ENCODE results near the gene CRYM. TPM values are rescaled to one million over a fixed set of nuclear protein-coding genes. Genes with fewer than 3 reads are reported as not detected.
"Not testable (repeated sequence)": the region's sequence is repeated elsewhere in the genome, so short reads cannot be mapped to it uniquely, and the experiment has no call there.

The CRYM gene
- total and polyA plus RNA-seq, 2 donors, result 0.33 to 0.87 TPM

DNA sequence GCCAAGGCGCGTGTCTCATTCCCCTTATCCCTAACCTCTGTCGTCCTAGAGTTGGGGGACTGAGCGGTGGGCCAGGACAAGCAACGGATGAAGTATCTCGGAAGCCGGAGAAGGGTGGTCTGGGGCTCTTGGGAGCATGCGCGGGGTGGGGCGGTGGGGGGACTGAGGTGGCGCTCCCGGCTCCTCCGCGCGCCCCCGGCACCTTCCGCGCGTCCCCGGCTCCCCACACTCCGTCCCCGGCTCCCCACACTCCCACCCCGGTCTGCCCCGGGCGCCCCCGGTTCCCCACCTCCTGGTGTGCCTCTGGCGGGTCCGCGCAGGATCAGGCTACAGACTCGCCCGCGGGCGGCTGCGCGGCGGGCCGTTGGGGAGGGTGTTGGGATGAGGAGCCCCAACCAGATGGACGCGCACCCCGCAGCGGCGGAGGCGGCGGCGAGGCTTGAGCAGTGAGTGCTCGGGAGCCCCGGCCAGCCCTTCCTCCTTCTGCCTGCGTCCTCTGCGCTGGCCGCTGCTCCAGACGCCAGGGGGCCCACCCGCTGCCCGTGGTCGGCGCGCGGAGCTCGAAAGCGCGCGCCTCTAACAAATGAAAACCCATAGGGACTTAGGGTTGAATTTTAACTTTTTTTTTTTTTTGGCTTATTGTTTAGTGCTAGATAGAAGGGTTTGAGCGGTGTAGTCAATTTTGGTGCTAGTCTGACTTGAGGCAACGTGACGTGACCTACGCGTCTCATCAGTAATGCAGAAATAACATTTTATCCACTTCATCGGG lies 5.6 kb upstream of the CRYM start:
- Histone ChIP-seq H3K4me1 (ENCODE audit: control insufficient read depth in 2 of 2, insufficient read depth in 2 of 2, low read length in 2 of 2) (no peaks in the 10 kb centered on the region), H3K36me3 (ENCODE audit: control insufficient read depth in 2 of 2, insufficient read depth in 2 of 2, low read length in 1 of 2) (no peaks in the 10 kb centered on the region), H3K9me3 (ENCODE audit: control insufficient read depth in 2 of 2, insufficient read depth in 1 of 2, low read length in 1 of 2) (no peaks in the 10 kb centered on the region), H3K4me3 (ENCODE audit: low read length in 2 of 2) (peak overlapping the region in 1 of 2 donors; percentile 38), H3K27me3 (ENCODE audit: control insufficient read depth in 2 of 2, insufficient read depth in 1 of 2, low read length in 1 of 2) (peaks cover 34 to 59% of the 10 kb centered on the region in 2 donors), H3K27ac (ENCODE audit: low read depth in 1 of 2, low read length in 1 of 2) (no peak overlapping the region)
- peak in 1 of 9 donors; percentile 16 for DNase-seq (ENCODE audit: low read depth in 6 of 9, low spot score in 9 of 9)
- 3% methylated on average over 67 of the region's 67 CpGs for WGBS

DNA sequence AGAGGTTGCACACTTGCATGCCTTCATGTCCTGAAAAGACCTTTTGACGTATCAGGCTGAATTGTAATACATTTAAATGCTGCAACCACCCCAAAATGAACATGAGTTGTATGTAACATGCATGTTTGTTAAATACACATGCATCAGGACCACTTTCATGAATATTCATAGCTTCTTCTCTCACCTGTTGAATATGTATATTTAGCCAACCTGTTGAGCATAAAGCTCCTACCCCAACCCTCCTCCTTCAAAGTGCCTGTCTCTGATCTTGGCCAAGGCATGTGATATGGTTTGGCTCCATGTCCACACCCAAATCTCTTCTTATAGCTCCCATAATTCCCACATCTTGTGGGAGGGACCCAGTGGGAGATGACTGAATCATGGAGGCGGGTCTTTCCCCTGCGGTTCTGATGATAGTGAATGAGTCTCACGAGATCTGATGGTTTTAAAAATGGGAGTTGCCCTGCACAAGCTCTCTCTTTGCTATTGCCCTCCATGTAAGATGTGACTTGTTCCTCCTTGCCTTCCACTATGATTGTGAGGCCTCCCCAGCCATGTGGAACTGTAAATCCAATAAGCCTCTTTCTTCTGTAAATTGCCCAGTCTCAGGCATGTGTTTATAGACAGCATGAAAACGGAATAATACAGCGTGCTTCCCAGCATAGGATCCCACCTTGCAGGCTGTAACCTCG lies 3.8 kb upstream of the CRYM start:
- no peak overlapping the region for H3K4me3 ChIP-seq (ENCODE audit: low read length in 2 of 2)

DNA sequence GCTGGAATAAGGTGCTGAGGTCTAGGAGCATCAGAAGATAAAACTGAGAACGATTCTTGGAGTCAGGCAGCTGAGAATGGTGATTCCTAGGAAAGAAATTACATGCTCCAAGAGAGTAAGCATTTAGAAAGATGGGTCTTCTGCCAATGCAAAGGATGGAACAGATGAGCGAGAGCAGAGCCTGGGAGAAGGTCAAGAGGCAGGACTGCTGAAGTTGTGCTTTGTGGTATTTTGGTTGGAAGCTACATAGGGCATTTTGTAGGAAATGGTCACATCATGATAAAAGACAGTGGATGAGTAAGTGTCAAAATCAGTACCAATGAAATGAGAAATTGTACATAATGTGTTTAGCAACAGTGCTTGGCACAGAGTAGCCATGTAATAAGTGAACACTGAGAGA lies 1.4 kb upstream of the CRYM start:
- WGBS, result 96% methylated on average over 2 of the region's 2 CpGs

More for the DNA sequence above, 3.8 kb upstream of the CRYM start:
- Histone ChIP-seq H3K36me3 (ENCODE audit: control insufficient read depth in 2 of 2, insufficient read depth in 2 of 2, low read length in 1 of 2) (no peaks in the 10 kb centered on the region), H3K27me3 (ENCODE audit: control insufficient read depth in 2 of 2, insufficient read depth in 1 of 2, low read length in 1 of 2) (peaks cover 43 to 72% of the 10 kb centered on the region in 2 donors), H3K9me3 (ENCODE audit: control insufficient read depth in 2 of 2, insufficient read depth in 1 of 2, low read length in 1 of 2) (no peaks in the 10 kb centered on the region), H3K4me1 (ENCODE audit: control insufficient read depth in 2 of 2, insufficient read depth in 2 of 2, low read length in 2 of 2) (peaks cover 0 to 7% of the 10 kb centered on the region in 2 donors), H3K27ac (ENCODE audit: low read depth in 1 of 2, low read length in 1 of 2) (no peak overlapping the region)
- DNase-seq (ENCODE audit: low read depth in 6 of 9, low spot score in 9 of 9), result no peak
- WGBS, result 88% methylated on average over 7 of the region's 7 CpGs

DNA sequence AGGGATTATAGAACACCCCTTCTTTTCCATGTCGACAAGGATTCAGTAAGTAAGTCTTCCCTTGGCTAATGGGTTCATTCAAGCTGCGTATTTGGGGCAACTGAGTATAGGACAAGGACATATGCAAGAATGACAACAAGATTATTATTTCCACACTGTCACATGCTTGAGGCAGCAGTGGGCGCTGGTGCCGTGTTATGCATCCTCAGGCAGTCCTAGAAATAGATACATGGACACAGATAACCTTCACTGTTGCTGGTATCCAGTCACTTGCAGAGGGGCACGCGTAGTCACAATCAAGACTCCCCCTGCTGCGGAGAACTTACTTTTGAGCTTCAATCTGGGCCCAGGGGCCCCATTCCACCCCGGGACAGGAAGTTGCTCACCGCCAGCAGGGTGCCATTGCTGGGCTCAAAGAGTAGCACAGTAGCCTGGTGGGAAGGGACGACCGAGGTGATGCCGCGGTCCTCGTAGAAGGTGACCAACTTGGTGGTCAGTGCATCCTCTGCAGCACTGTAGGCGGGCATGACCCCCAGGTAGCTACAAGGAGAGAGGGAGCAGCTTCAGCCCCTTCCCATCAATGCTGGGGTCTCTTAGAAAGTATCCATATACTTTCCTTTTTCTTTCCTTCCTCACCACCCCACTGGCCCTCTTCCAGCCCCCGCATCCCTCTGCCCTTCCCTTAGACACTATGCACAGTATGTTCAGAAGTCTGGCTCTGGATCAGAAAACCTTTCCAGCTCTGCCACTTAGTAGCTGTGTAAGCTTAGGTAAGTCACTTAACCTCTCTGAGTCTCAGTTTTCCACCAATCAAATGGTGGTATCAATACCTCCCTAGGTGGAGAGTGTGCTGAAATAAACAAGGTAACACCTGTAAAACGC lies 804 bp downstream of the CRYM start:
- no peaks in the 10 kb centered on the region for H3K9me3 ChIP-seq (ENCODE audit: control insufficient read depth in 2 of 2, insufficient read depth in 1 of 2, low read length in 1 of 2)
- H3K4me3 ChIP-seq (ENCODE audit: low read length in 2 of 2), result no peak overlapping the region
- H3K4me1 ChIP-seq (ENCODE audit: control insufficient read depth in 2 of 2, insufficient read depth in 2 of 2, low read length in 2 of 2), result peaks cover 0 to 7% of the 10 kb centered on the region in 2 donors
- no peaks in the 10 kb centered on the region for H3K36me3 ChIP-seq (ENCODE audit: control insufficient read depth in 2 of 2, insufficient read depth in 2 of 2, low read length in 1 of 2)
- 80% methylated on average over 17 of the region's 17 CpGs for WGBS
- no peak overlapping the region for H3K27ac ChIP-seq (ENCODE audit: low read depth in 1 of 2, low read length in 1 of 2)
- DNase-seq (ENCODE audit: low read depth in 6 of 9, low spot score in 9 of 9), result no peak
- H3K27me3 ChIP-seq (ENCODE audit: control insufficient read depth in 2 of 2, insufficient read depth in 1 of 2, low read length in 1 of 2), result peaks cover 16 to 43% of the 10 kb centered on the region in 2 donors

More for the DNA sequence above, 1.4 kb upstream of the CRYM start:
- no peak for DNase-seq (ENCODE audit: low read depth in 6 of 9, low spot score in 9 of 9)
- no peaks in the 10 kb centered on the region for H3K36me3 ChIP-seq (ENCODE audit: control insufficient read depth in 2 of 2, insufficient read depth in 2 of 2, low read length in 1 of 2)
- H3K27me3 ChIP-seq (ENCODE audit: control insufficient read depth in 2 of 2, insufficient read depth in 1 of 2, low read length in 1 of 2), result peaks cover 33 to 63% of the 10 kb centered on the region in 2 donors
- peaks cover 0 to 7% of the 10 kb centered on the region in 2 donors for H3K4me1 ChIP-seq (ENCODE audit: control insufficient read depth in 2 of 2, insufficient read depth in 2 of 2, low read length in 2 of 2)
- H3K4me3 ChIP-seq (ENCODE audit: low read length in 2 of 2), result no peak overlapping the region
- no peaks in the 10 kb centered on the region for H3K9me3 ChIP-seq (ENCODE audit: control insufficient read depth in 2 of 2, insufficient read depth in 1 of 2, low read length in 1 of 2)
- no peak overlapping the region for H3K27ac ChIP-seq (ENCODE audit: low read depth in 1 of 2, low read length in 1 of 2)

DNA sequence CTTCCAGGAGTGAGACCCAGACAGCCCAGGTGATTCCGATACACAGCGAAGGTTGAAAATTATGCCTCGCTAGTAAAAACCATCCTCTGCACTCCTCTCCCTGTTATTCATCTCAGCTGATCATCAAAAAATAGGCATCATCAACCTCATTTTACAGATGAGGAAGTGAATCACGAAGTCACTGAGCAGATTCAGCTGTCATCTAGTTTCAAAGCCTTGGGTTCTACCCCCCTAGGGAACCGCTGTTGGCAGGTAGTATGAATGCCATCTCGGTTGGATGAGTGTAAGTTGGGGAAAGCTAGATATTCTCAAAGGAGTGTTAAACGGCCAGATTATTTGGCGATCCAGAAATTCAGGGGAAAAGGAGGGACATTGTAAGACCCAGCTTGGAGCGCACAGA lies 2.0 kb downstream of the CRYM start:
- 88% methylated on average over 9 of the region's 9 CpGs for WGBS
- Histone ChIP-seq H3K4me3 (ENCODE audit: low read length in 2 of 2) (no peak overlapping the region), H3K27me3 (ENCODE audit: control insufficient read depth in 2 of 2, insufficient read depth in 1 of 2, low read length in 1 of 2) (peaks cover 16 to 34% of the 10 kb centered on the region in 2 donors), H3K27ac (ENCODE audit: low read depth in 1 of 2, low read length in 1 of 2) (no peak overlapping the region), H3K36me3 (ENCODE audit: control insufficient read depth in 2 of 2, insufficient read depth in 2 of 2, low read length in 1 of 2) (no peaks in the 10 kb centered on the region), H3K4me1 (ENCODE audit: control insufficient read depth in 2 of 2, insufficient read depth in 2 of 2, low read length in 2 of 2) (peaks cover 0 to 7% of the 10 kb centered on the region in 2 donors), H3K9me3 (ENCODE audit: control insufficient read depth in 2 of 2, insufficient read depth in 1 of 2, low read length in 1 of 2) (no peaks in the 10 kb centered on the region)
- no peak for DNase-seq (ENCODE audit: low read depth in 6 of 9, low spot score in 9 of 9)

DNA sequence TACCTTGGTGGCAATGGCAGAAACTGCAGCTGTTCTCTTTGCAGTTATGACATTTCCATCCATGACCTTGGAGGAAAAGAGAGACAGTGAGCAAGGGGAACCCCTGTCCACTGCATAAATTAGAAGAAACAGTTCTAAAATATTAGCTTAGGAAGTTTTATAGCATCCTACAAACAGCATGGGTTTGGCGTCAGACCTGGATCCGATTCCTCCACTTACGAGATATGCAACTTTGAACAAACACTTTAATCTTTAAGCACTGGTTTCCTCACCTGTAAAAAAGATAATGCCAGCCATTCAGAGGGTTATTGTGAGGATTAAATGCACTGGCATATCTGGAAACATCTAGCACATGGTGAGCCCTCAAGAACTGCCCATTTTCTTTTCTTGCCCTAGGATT lies 2.6 kb downstream of the CRYM start:
- H3K9me3 ChIP-seq (ENCODE audit: control insufficient read depth in 2 of 2, insufficient read depth in 1 of 2, low read length in 1 of 2), result no peaks in the 10 kb centered on the region
- 96% methylated on average over 3 of the region's 3 CpGs for whole genome bisulfite sequencing
- H3K27ac ChIP-seq (ENCODE audit: low read depth in 1 of 2, low read length in 1 of 2), result no peak overlapping the region
- no peak for DNase-seq (ENCODE audit: low read depth in 6 of 9, low spot score in 9 of 9)
- peaks cover 0 to 7% of the 10 kb centered on the region in 2 donors for H3K4me1 ChIP-seq (ENCODE audit: control insufficient read depth in 2 of 2, insufficient read depth in 2 of 2, low read length in 2 of 2)
- H3K36me3 ChIP-seq (ENCODE audit: control insufficient read depth in 2 of 2, insufficient read depth in 2 of 2, low read length in 1 of 2), result no peaks in the 10 kb centered on the region
- H3K4me3 ChIP-seq (ENCODE audit: low read length in 2 of 2), result no peak overlapping the region
- H3K27me3 ChIP-seq (ENCODE audit: control insufficient read depth in 2 of 2, insufficient read depth in 1 of 2, low read length in 1 of 2), result peaks cover 15 to 34% of the 10 kb centered on the region in 2 donors

DNA sequence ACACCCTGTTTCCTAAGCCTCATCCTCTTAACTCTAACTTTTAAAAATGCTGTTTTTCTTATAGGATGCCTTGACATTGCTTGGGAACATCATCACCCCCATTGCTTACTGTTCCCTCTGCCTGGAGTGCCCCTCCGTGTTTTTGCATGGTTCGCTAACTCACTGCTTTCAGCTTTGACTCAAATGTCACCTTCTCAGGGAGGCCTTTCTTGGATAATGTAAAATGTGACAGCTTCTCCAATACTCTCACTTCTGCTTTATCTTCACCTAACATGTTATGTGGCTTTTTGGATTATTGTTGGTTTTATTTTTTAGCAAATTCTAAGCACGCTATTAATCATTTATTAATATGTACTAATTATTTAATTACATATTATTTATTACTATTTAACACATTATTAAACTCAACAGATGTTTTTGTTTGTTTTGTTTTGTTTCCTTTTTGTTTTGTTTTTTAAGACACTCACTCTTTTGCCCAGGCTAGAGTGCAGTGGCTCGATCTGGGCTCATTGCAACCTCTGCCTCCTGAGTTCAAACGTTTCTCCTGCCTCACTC lies 3.8 kb downstream of the CRYM start:
- DNase-seq (ENCODE audit: low read depth in 6 of 9, low spot score in 9 of 9), result no peak
- Histone ChIP-seq H3K4me1 (ENCODE audit: control insufficient read depth in 2 of 2, insufficient read depth in 2 of 2, low read length in 2 of 2) (peaks cover 0 to 7% of the 10 kb centered on the region in 2 donors), H3K27me3 (ENCODE audit: control insufficient read depth in 2 of 2, insufficient read depth in 1 of 2, low read length in 1 of 2) (peaks cover 9 to 25% of the 10 kb centered on the region in 2 donors), H3K27ac (ENCODE audit: low read depth in 1 of 2, low read length in 1 of 2) (no peak overlapping the region), H3K9me3 (ENCODE audit: control insufficient read depth in 2 of 2, insufficient read depth in 1 of 2, low read length in 1 of 2) (no peaks in the 10 kb centered on the region), H3K4me3 (ENCODE audit: low read length in 2 of 2) (no peak overlapping the region), H3K36me3 (ENCODE audit: control insufficient read depth in 2 of 2, insufficient read depth in 2 of 2, low read length in 1 of 2) (no peaks in the 10 kb centered on the region)
- WGBS, result 84% methylated on average over 5 of the region's 5 CpGs

DNA sequence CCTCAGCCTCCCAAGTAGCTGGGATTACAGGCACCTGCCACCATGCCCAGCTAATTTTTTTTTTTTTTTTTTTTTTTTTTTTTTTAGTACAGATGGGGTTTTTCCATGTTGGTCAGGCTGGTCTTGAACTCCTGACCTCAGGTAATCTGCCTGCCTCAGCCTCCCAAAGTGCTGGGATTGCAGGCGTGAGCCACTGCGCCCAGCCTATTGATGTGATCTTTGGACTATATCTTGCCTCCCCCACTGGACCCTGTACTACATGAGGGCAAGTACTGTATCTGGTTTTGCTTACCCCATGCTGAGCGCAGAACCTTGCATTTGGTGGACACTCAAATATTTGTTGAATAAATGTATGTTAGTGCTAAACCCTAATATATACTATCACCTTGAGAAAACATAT lies 5.3 kb downstream of the CRYM start:
- not testable (repeated sequence) for H3K9me3 ChIP-seq (ENCODE audit: control insufficient read depth in 2 of 2, insufficient read depth in 1 of 2, low read length in 1 of 2); H3K27ac ChIP-seq (ENCODE audit: low read depth in 1 of 2, low read length in 1 of 2); H3K4me1 ChIP-seq (ENCODE audit: control insufficient read depth in 2 of 2, insufficient read depth in 2 of 2, low read length in 2 of 2); H3K4me3 ChIP-seq (ENCODE audit: low read length in 2 of 2); DNase-seq (ENCODE audit: low read depth in 6 of 9, low spot score in 9 of 9); H3K36me3 ChIP-seq (ENCODE audit: control insufficient read depth in 2 of 2, insufficient read depth in 2 of 2, low read length in 1 of 2)
- H3K27me3 ChIP-seq (ENCODE audit: control insufficient read depth in 2 of 2, insufficient read depth in 1 of 2, low read length in 1 of 2), result peaks cover 2 to 12% of the 10 kb centered on the region in 2 donors
- 96% methylated on average over 3 of the region's 3 CpGs for WGBS

Data from thymus (tissue), 11 donors.